Adrenal gland (tissue), 12 donors: ENCODE results near the gene MAP3K6. TPM values are rescaled to one million over a fixed set of nuclear protein-coding genes. Genes with fewer than 3 reads are reported as not detected.

ENCODE experiments used
- DNase-seq, 7 donors: peaks; one replicate each; pipeline ENCODE4 v3.0.0-alpha.2; 2019 to 2020
- H3K27ac ChIP-seq, 5 donors: fragments of 200-600 bp; sonication (generic) in 4 of 5; 1 replicate in 3 of 5; 2 replicates in 2 of 5; pipeline versions ENCODE4 v1.5.1 to v1.8.0; 2016 to 2020; ENCODE audit warnings: mild to moderate bottlenecking in 1 of 5
- H3K27me3 ChIP-seq: fragments of 200-600 bp; 2 replicates; pipeline ENCODE4 v1.8.0; 2021
- H3K36me3 ChIP-seq, 2 donors: fragments of 200-600 bp; replicated peaks in 1 of 2; 1 replicate in 1 of 2; 2 replicates in 1 of 2; pipeline versions ENCODE4 v1.5.1 to v1.8.0; 2018 to 2022
- H3K4me1 ChIP-seq, 2 donors: fragments of 200-600 bp; replicated peaks in 1 of 2; 1 replicate in 1 of 2; 2 replicates in 1 of 2; pipeline versions ENCODE4 v1.5.1 to v1.8.0; 2018 to 2021
- H3K4me3 ChIP-seq, 4 donors: fragments of 200-600 bp; sonication (generic) in 3 of 4; one replicate each; pipeline ENCODE4 v1.5.1; 2016 to 2018
- H3K9me3 ChIP-seq, 3 donors: fragments of 200-600 bp; sonication (generic) in 1 of 3; replicated peaks in 1 of 3; 1 replicate in 2 of 3; 2 replicates in 1 of 3; pipeline versions ENCODE4 v1.5.1 to v1.8.0; 2016 to 2021
- CTCF ChIP-seq, 6 experiments: fragments of 450-650 bp in 4 of 6; fragments of 200-600 bp in 2 of 6; sonication (generic) in 1 of 6; IDR thresholded peaks; 1 replicate in 5 of 6; 2 replicates in 1 of 6; pipeline versions ENCODE4 v1.5.1 to v1.8.0; 2016 to 2021; ENCODE audit warnings: antibody characterized with exemption in 6 of 6, mild to moderate bottlenecking in 2 of 6, moderate library complexity in 1 of 6
- POLR2A ChIP-seq, 2 donors: fragments of 450-650 bp; IDR thresholded peaks; one replicate each; pipeline ENCODE4 v1.6.1; 2017; ENCODE audit warnings: antibody characterized with exemption in 2 of 2, mild to moderate bottlenecking in 2 of 2, moderate library complexity in 1 of 2
- WGBS, 4 donors: extraction: QIAGEN DNeasy Blood & Tissue Kit in 2 of 4; methylation state at CpG; one replicate each; pipeline versions ENCODE4 v1.1.5 to v1.1.7; 2013 to 2017; 5-methylcytosine and 5-hydroxymethylcytosine counted together
- intact Hi-C, 2 donors: fragments of 100-400 bp; cut with DNase I; formaldehyde crosslinking; loops; one replicate each; pipeline versions ENCODE4 v1.14.1 to v1.15.0; 2022 to 2023
- polyA plus RNA-seq, 3 donors: library from polyadenylated mRNA; stranded (reverse); fragments of 200-250 nt in 2 of 3; fragments of 350-450 nt in 1 of 3; fragmentation: Illumina TruSeq in 1 of 3; extraction: RNeasy Lipid Tissue Mini Kit (QIAGEN cat#74804) in 1 of 3; gene quantifications; one replicate each; pipeline ENCODE4 v1.2.3, GENCODE V29; 2013 to 2014
- total RNA-seq, 9 donors: library from RNA; depleted of rRNA in 4 of 9; stranded (reverse); fragments of >200 nt in 4 of 9; fragments of 120-200 nt in 1 of 9; fragmentation: NEBNext Ultra II Directional in 1 of 9; extraction: Animal tissue kit (Norgen Biotek cat#: 25700) in 1 of 9; gene quantifications; one replicate each; pipeline versions ENCODE4 v1.1.0 to v1.2.4, GENCODE V29; 2013 to 2023
- donor health status: healthy with polysubstance abuse.
- donor health status: Bipolar disorder and iron deficiency.
- donor health status: DM: yes; HTN: yes; CAD: no.
- donor health status: DM: no; HTN: no; CAD: no.
- donor health status: DM: no; HTN: no; CAD: no.
- donor health status: DM: yes; HTN: yes; CAD: no.

MAP3K6 gene
- total and polyA plus RNA-seq, 12 donors = 6.5 to 136 (median 26.6) TPM

- DNase-seq = peak in 6 of 7 donors; percentile 56 to 78 (median 64)
- peak overlapping the region in 1 of 4 donors; percentile 46 for H3K4me3 ChIP-seq
- peaks cover 0 to 12% of the 10 kb centered on the region in 2 donors for H3K36me3 ChIP-seq
- H3K27ac ChIP-seq = no peak overlapping the region
- H3K4me1 ChIP-seq = peaks cover 0 to 12% of the 10 kb centered on the region in 2 donors
- no peaks in the 10 kb centered on the region for H3K9me3 ChIP-seq
- TF ChIP-seq CTCF (IDR thresholded peaks at IDR 0.05) (no peak), POLR2A (IDR thresholded peaks at IDR 0.05) (no peak)
- intact Hi-C loops = loop anchor here in 1 of 2 donors (10.0 kb wide), 1 partner anchor 45 kb away; no protein-coding TSS in a partner anchor
- WGBS, 4 donors = 20 to 42% (median 27%) methylated on average over 18 to 84 of the region's 84 CpGs
- H3K27me3 ChIP-seq = peaks cover 4% of the 10 kb centered on the region
These were observed 16.7 kb downstream of the MAP3K6 start for GRCh38 chr1:27349784-27350662.

GRCh38 chr1:27348861-27349783 is 17.6 kb downstream of the MAP3K6 start:
- 18 to 69% (median 35%) methylated on average over 11 to 51 of the region's 51 CpGs for WGBS, 4 donors
- Histone ChIP-seq H3K4me1 (peaks cover 0 to 12% of the 10 kb centered on the region in 2 donors), H3K36me3 (peaks cover 0 to 6% of the 10 kb centered on the region in 2 donors), H3K9me3 (no peaks in the 10 kb centered on the region), H3K27me3 (peaks cover 4% of the 10 kb centered on the region), H3K4me3 (peak overlapping the region in 1 of 4 donors; percentile 46), H3K27ac (no peak overlapping the region)
- intact Hi-C loops = no loop called here
- DNase-seq = peak in 1 of 7 donors; percentile 31
- TF ChIP-seq POLR2A (IDR thresholded peaks at IDR 0.05) (no peak), CTCF (IDR thresholded peaks at IDR 0.05) (no peak)

GRCh38 chr1:27346991-27347624 is 19.7 kb downstream of the MAP3K6 start:
- no peak overlapping the region for H3K27ac ChIP-seq
- H3K4me3 ChIP-seq = no peak overlapping the region
- no peaks in the 10 kb centered on the region for H3K9me3 ChIP-seq
- peaks cover 0 to 13% of the 10 kb centered on the region in 2 donors for H3K4me1 ChIP-seq
- no peak for DNase-seq
- H3K36me3 ChIP-seq = no peaks in the 10 kb centered on the region
- H3K27me3 ChIP-seq = peaks cover 4% of the 10 kb centered on the region
- TF ChIP-seq CTCF (IDR thresholded peaks at IDR 0.05) (no peak), POLR2A (IDR thresholded peaks at IDR 0.05) (no peak)
- intact Hi-C loops = no loop called here
- WGBS, 4 donors = 65 to 80% (median 71%) methylated on average over 9 to 14 of the region's 14 CpGs
